HepG2 (cell line): ENCODE data around the gene SLC25A47. TPM values are rescaled to one million over a fixed set of nuclear protein-coding genes. Genes with fewer than 3 reads are reported as not detected.
A peak's percentile ranks its signal among the peaks of the same experiment; 100 is the strongest.

ENCODE experiments used
- ATF1 ChIP-seq: IDR thresholded peaks from 2 replicates; pipeline ENCODE4 v1.6.1; 2016; ENCODE audit warnings: mild to moderate bottlenecking, control low read depth
- EP300 ChIP-seq, 3 experiments: sonication (generic) in 1 of 3; formaldehyde crosslinking in 1 of 3; IDR thresholded peaks; 2 replicates each; pipeline versions ENCODE4 v1.5.1 to v1.6.1; 2011 to 2020; ENCODE audit warnings: low read depth in 2 of 3, low read length in 2 of 3, borderline replicate concordance in 1 of 3, improper control_type of control experiment in 1 of 3, mild to moderate bottlenecking in 1 of 3, missing genetic modification reagents in 1 of 3, moderate library complexity in 1 of 3
- FOXA1 ChIP-seq, 2 experiments: fragments of 450-650 bp in 1 of 2; sonication (generic) in 1 of 2; formaldehyde crosslinking in 1 of 2; IDR thresholded peaks; 2 replicates each; pipeline versions ENCODE4 v1.4.0 to v1.6.1; 2016 to 2020; ENCODE audit warnings: missing genetic modification reagents in 1 of 2
- GTF2F1 ChIP-seq: fragments of 150-350 bp; IDR thresholded peaks from 2 replicates; pipeline ENCODE4 v1.6.1; 2014; ENCODE audit warnings: low read length
- HNRNPLL ChIP-seq: fragments of 200-400 bp; formaldehyde crosslinking; IDR thresholded peaks from 2 replicates; pipeline ENCODE4 v1.6.1; 2017; ENCODE audit warnings: mild to moderate bottlenecking, low read depth, low read length; ENCODE audit not compliant: poor library complexity, severe bottlenecking
- NFIC ChIP-seq: IDR thresholded peaks from 2 replicates; pipeline ENCODE4 v1.6.1; 2012; ENCODE audit warnings: mild to moderate bottlenecking, low read length, inconsistent platforms
- NFYB ChIP-seq: sonication (generic); formaldehyde crosslinking; IDR thresholded peaks from 2 replicates; pipeline ENCODE4 v1.4.0; 2020; ENCODE audit warnings: missing genetic modification reagents
- PHF21A ChIP-seq: sonication (generic); formaldehyde crosslinking; IDR thresholded peaks from 2 replicates; pipeline ENCODE4 v1.5.0; 2020; ENCODE audit warnings: mild to moderate bottlenecking, missing genetic modification reagents
- POLR2G ChIP-seq: fragments of 200-400 bp; formaldehyde crosslinking; IDR thresholded peaks from 2 replicates; pipeline ENCODE4 v1.6.1; 2018; ENCODE audit warnings: mild to moderate bottlenecking, low read depth, low read length, moderate library complexity
- RARA ChIP-seq: IDR thresholded peaks from 2 replicates; pipeline ENCODE4 v1.6.1; 2016; ENCODE audit warnings: missing genetic modification reagents, missing compliant biosample characterization
- ZIK1 ChIP-seq: sonication (generic); formaldehyde crosslinking; IDR thresholded peaks from 2 replicates; pipeline ENCODE4 v1.5.0; 2020; ENCODE audit warnings: mild to moderate bottlenecking, low read depth, missing genetic modification reagents, borderline replicate concordance
- ZNF17 ChIP-seq: sonication (generic); formaldehyde crosslinking; IDR thresholded peaks from 2 replicates; pipeline ENCODE4 v1.5.0; 2020; ENCODE audit warnings: mild to moderate bottlenecking, missing genetic modification reagents
- ZNF724P ChIP-seq: sonication (generic); formaldehyde crosslinking; IDR thresholded peaks from 2 replicates; pipeline ENCODE4 v1.8.0; 2022; ENCODE audit warnings: missing genetic modification reagents, borderline replicate concordance
- ZNF747 ChIP-seq: sonication (generic); formaldehyde crosslinking; IDR thresholded peaks from 2 replicates; pipeline ENCODE4 v1.8.1; 2023; ENCODE audit warnings: missing genetic modification reagents, mild to moderate bottlenecking, borderline replicate concordance
- polyA plus RNA-seq, 8 experiments: library from polyadenylated mRNA; depleted of rRNA in 3 of 8; stranded (reverse) in 7 of 8; unstranded in 1 of 8; fragments of >200 nt; fragmentation: Illumina TruSeq in 4 of 8; extraction: Trizol in 4 of 8; gene quantifications; 2 replicates each; pipeline versions ENCODE4 v1.2.1 to v1.2.3, GENCODE V29; 2011 to 2016; ENCODE audit warnings: low read depth in 4 of 8, missing spikeins in 1 of 8, mixed read lengths in 1 of 8; ENCODE audit not compliant: insufficient read depth in 1 of 8
- total RNA-seq, 5 experiments: library from RNA; depleted of rRNA; stranded (reverse); fragments of >200 nt; fragmentation: Illumina TruSeq; extraction: Trizol; gene quantifications; 2 replicates each; pipeline ENCODE4 v1.2.3, GENCODE V29; 2016; ENCODE audit warnings: low read depth in 1 of 5
- TF ChIP-seq, protein P1 (sequence below): sonication (generic); formaldehyde crosslinking; IDR thresholded peaks from 2 replicates; pipeline ENCODE4 v1.4.0; 2020; ENCODE audit warnings: missing genetic modification reagents
- TF ChIP-seq, protein P2 (sequence below): sonication (generic); formaldehyde crosslinking; IDR thresholded peaks from 2 replicates; pipeline ENCODE4 v1.5.0; 2020; ENCODE audit warnings: missing genetic modification reagents
- TF ChIP-seq, protein P3 (sequence below): sonication (generic); formaldehyde crosslinking; IDR thresholded peaks from 2 replicates; pipeline ENCODE4 v1.4.0; 2020; ENCODE audit warnings: missing genetic modification reagents
- TF ChIP-seq, protein P4 (sequence below): sonication (generic); formaldehyde crosslinking; IDR thresholded peaks from 2 replicates; pipeline ENCODE4 v1.5.1; 2020; ENCODE audit warnings: missing genetic modification reagents, mild to moderate bottlenecking, borderline replicate concordance

The SLC25A47 gene
- total and polyA plus RNA-seq, 2 of the 13 experiments (the other 11 are each of a cell fraction or from before 2014, with no cell fraction given), result 1.0 to 1.7 TPM

DNA sequence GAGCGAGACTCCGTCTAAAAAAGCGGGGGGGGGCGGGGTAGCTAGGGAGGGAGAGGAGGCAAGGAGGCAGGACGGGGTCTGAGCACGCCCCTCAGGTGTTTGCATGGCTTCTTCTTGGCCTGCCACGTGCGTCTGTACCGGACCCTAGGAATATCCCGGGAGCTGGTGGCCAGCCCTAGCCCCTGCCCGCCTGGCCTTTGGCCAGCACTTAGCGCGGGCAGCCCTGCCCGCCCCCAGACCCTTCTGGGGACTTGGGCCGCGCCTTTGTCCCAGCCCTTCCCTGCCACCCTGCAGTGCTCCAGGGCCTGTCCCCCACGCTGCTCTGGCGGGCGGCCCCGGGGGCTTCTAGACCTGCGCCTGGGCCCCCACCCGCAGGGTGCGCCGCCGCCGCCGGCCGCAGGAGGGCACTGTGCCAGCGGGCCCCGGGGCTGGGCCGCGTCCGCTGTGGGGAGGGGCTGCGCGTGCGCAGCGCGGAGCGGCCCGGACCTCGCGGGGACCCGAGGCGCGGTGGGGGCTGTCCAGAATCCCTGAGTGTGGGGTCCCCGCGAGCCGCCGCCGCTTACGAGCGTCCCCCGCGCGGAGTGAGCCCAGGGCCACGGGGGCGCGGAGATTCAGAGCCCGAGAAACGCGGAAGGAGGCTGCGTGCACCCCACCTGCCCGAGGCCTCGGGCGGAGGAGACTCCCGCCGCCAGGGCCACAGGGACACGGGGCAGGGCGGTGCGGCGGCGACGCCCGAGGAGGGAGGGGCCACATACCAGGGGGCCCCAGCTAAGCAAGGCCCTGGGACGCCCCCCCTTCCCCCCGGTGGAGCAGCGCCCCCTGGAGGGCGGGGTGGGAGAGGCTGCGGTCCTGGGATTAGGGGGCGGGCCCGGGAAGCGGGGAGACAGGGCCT lies 37.9 kb upstream of the SLC25A47 start (continued):
- TF ChIP-seq, protein P1, sequence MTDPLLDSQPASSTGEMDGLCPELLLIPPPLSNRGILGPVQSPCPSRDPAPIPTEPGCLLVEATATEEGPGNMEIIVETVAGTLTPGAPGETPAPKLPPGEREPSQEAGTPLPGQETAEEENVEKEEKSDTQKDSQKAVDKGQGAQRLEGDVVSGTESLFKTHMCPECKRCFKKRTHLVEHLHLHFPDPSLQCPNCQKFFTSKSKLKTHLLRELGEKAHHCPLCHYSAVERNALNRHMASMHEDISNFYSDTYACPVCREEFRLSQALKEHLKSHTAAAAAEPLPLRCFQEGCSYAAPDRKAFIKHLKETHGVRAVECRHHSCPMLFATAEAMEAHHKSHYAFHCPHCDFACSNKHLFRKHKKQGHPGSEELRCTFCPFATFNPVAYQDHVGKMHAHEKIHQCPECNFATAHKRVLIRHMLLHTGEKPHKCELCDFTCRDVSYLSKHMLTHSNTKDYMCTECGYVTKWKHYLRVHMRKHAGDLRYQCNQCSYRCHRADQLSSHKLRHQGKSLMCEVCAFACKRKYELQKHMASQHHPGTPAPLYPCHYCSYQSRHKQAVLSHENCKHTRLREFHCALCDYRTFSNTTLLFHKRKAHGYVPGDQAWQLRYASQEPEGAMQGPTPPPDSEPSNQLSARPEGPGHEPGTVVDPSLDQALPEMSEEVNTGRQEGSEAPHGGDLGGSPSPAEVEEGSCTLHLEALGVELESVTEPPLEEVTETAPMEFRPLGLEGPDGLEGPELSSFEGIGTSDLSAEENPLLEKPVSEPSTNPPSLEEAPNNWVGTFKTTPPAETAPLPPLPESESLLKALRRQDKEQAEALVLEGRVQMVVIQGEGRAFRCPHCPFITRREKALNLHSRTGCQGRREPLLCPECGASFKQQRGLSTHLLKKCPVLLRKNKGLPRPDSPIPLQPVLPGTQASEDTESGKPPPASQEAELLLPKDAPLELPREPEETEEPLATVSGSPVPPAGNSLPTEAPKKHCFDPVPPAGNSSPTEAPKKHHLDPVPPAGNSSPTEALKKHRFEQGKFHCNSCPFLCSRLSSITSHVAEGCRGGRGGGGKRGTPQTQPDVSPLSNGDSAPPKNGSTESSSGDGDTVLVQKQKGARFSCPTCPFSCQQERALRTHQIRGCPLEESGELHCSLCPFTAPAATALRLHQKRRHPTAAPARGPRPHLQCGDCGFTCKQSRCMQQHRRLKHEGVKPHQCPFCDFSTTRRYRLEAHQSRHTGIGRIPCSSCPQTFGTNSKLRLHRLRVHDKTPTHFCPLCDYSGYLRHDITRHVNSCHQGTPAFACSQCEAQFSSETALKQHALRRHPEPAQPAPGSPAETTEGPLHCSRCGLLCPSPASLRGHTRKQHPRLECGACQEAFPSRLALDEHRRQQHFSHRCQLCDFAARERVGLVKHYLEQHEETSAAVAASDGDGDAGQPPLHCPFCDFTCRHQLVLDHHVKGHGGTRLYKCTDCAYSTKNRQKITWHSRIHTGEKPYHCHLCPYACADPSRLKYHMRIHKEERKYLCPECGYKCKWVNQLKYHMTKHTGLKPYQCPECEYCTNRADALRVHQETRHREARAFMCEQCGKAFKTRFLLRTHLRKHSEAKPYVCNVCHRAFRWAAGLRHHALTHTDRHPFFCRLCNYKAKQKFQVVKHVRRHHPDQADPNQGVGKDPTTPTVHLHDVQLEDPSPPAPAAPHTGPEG (CRISPR knock-in tag), result peak; percentile 46; the same call in 1 of the 2 replicates
- TF ChIP-seq, protein P2, sequence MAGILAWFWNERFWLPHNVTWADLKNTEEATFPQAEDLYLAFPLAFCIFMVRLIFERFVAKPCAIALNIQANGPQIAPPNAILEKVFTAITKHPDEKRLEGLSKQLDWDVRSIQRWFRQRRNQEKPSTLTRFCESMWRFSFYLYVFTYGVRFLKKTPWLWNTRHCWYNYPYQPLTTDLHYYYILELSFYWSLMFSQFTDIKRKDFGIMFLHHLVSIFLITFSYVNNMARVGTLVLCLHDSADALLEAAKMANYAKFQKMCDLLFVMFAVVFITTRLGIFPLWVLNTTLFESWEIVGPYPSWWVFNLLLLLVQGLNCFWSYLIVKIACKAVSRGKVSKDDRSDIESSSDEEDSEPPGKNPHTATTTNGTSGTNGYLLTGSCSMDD (CRISPR knock-in tag), result no peak
- TF ChIP-seq NFYB (CRISPR knock-in tag), result no peak
- TF ChIP-seq ZNF17, result no peak
- TF ChIP-seq FOXA1 (IDR thresholded peaks at IDR 0.05), result no peak
- TF ChIP-seq FOXA1 (CRISPR knock-in tag; IDR thresholded peaks at IDR 0.05), result no peak
- 0 out of 2 replicates have a peak, but pooled peaks have one; percentile 67 for TF ChIP-seq ZIK1 (CRISPR knock-in tag)
- TF ChIP-seq HNRNPLL, result peak; percentile 53
- TF ChIP-seq, protein P3, sequence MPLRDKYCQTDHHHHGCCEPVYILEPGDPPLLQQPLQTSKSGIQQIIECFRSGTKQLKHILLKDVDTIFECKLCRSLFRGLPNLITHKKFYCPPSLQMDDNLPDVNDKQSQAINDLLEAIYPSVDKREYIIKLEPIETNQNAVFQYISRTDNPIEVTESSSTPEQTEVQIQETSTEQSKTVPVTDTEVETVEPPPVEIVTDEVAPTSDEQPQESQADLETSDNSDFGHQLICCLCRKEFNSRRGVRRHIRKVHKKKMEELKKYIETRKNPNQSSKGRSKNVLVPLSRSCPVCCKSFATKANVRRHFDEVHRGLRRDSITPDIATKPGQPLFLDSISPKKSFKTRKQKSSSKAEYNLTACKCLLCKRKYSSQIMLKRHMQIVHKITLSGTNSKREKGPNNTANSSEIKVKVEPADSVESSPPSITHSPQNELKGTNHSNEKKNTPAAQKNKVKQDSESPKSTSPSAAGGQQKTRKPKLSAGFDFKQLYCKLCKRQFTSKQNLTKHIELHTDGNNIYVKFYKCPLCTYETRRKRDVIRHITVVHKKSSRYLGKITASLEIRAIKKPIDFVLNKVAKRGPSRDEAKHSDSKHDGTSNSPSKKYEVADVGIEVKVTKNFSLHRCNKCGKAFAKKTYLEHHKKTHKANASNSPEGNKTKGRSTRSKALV, result 0 out of 2 replicates have a peak, but pooled peaks have one; percentile 64
- no peak for TF ChIP-seq EP300 (IDR thresholded peaks at IDR 0.05; ENCODE audit: low read depth in 2 of 2, low read length in 2 of 2)
- TF ChIP-seq EP300 (CRISPR knock-in tag; IDR thresholded peaks at IDR 0.05; ENCODE audit: borderline replicate concordance), result peak; percentile 53; the same call in 1 of the 2 replicates
- TF ChIP-seq ATF1 (CRISPR knock-in tag), result no peak
- no peak for TF ChIP-seq RARA (CRISPR knock-in tag)
- TF ChIP-seq, protein P4, sequence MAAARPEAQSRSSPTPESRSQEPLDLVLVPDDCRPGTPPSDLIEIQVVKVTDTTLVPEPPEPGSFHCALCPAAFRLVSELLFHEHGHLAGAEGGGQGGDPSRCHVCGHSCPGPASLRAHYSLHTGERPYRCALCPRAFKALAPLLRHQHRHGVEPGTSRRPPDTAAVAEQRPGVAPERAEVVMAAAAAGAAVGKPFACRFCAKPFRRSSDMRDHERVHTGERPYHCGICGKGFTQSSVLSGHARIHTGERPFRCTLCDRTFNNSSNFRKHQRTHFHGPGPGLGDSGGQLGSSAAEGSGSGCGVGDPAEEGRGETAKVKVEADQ, result 0 out of 2 replicates have a peak, but pooled peaks have one; percentile 19
- TF ChIP-seq ZNF747, result no peak; the same call in 1 of the 2 replicates
- TF ChIP-seq GTF2F1, result no peak
- peak; percentile 44; the same call in 1 of the 2 replicates for TF ChIP-seq PHF21A (CRISPR knock-in tag)
- no peak for TF ChIP-seq NFIC
- peak; percentile 85 for TF ChIP-seq POLR2G
- peak; percentile 94 for TF ChIP-seq ZNF724P
